Urinary bladder (tissue), 4 donors: ENCODE data around the gene CABS1. TPM values are rescaled to one million over a fixed set of nuclear protein-coding genes. Genes with fewer than 3 reads are reported as not detected.

Experiments used
- DNase-seq: peaks from one replicate; pipeline ENCODE4 v3.0.0-alpha.2; 2015; ENCODE audit errors: extremely low spot score
- H3K27ac ChIP-seq: one replicate; pipeline ENCODE4 v1.5.1; 2013; ENCODE audit warnings: low read depth, mild to moderate bottlenecking, moderate library complexity
- H3K36me3 ChIP-seq: one replicate; pipeline ENCODE4 v1.6.1; 2013; ENCODE audit warnings: mild to moderate bottlenecking, moderate library complexity; ENCODE audit not compliant: insufficient read depth
- H3K4me1 ChIP-seq: one replicate; pipeline ENCODE4 v1.6.1; 2013; ENCODE audit warnings: mild to moderate bottlenecking, moderate library complexity; ENCODE audit not compliant: insufficient read depth
- H3K4me3 ChIP-seq: one replicate; pipeline ENCODE4 v1.5.1; 2013; ENCODE audit warnings: low read depth, low read length
- WGBS: extraction: QIAGEN DNeasy Blood & Tissue Kit; methylation state at CpG from one replicate; pipeline ENCODE4 v1.1.7; 2013; 5-methylcytosine and 5-hydroxymethylcytosine counted together
- polyA plus RNA-seq: library from polyadenylated mRNA; stranded (reverse); fragments of 200-250 nt; gene quantifications from one replicate; pipeline ENCODE4 v1.2.3, GENCODE V29; 2013
- total RNA-seq: library from RNA; depleted of rRNA; stranded (reverse); fragments of >200 nt; gene quantifications from one replicate; pipeline ENCODE4 v1.2.3, GENCODE V29; 2014
- donor health status: healthy with polysubstance abuse.
- donor health status: healthy.

CABS1 gene
- total RNA-seq (not detected), polyA plus RNA-seq (not detected)

- 95% methylated on average over 3 of the region's 3 CpGs for WGBS
- H3K4me1 ChIP-seq, result no peaks in the 10 kb centered on the region
- no peak for DNase-seq
Observed at GRCh38 chr4:70334681-70335080, at the start of gene CABS1. CABS1 (plus strand) TSS chr4:70334981; CDS start chr4:70335040, 59 bp downstream.

GRCh38 chr4:70288651-70289050 is 46.1 kb upstream of the CABS1 start:
- Histone ChIP-seq H3K4me3 (no peak overlapping the region), H3K27ac (no peak overlapping the region), H3K4me1 (no peaks in the 10 kb centered on the region), H3K36me3 (no peaks in the 10 kb centered on the region)
- 17% methylated on average over 1 of the region's 1 CpG for WGBS
- DNase-seq, result no peak

More at GRCh38 chr4:70334681-70335080, at the start of gene CABS1:
- no peak within 1 kb of the TSS for H3K27ac ChIP-seq
- H3K4me3 ChIP-seq, result no peak within 1 kb of the TSS
- H3K36me3 ChIP-seq, result no peaks in the 10 kb centered on the region

- WGBS, result 82% methylated on average over 2 of the region's 2 CpGs
- H3K36me3 ChIP-seq, result no peaks in the 10 kb centered on the region
- DNase-seq, result no peak
- no peak overlapping the region for H3K27ac ChIP-seq
- H3K4me3 ChIP-seq, result no peak overlapping the region
- H3K4me1 ChIP-seq, result no peaks in the 10 kb centered on the region
Observed at GRCh38 chr4:70291341-70291740, 43.4 kb upstream of the CABS1 start.

DNA sequence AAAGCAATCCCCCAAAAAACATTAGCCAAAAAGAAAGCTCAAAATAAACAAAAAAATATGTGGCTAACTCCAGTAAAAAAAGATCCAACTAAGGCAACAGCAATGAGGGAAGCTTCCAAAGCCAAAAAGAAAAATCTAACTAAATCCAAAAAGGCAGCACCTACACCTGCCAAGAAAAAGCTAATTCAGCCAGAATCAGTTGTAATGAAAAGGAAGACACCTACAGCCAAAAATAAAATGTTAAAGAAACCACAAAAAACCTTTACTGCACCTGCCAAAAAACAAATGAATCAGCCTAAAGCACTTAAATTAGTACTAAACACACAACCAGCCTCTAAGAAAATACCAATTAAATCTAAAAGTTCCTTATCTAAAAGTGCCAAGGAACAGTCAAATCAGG is 37.2 kb upstream of the CABS1 start:
- H3K4me3 ChIP-seq, result no peak overlapping the region
- no peaks in the 10 kb centered on the region for H3K4me1 ChIP-seq
- H3K27ac ChIP-seq, result no peak overlapping the region
- H3K36me3 ChIP-seq, result no peaks in the 10 kb centered on the region
- DNase-seq, result no peak

DNA sequence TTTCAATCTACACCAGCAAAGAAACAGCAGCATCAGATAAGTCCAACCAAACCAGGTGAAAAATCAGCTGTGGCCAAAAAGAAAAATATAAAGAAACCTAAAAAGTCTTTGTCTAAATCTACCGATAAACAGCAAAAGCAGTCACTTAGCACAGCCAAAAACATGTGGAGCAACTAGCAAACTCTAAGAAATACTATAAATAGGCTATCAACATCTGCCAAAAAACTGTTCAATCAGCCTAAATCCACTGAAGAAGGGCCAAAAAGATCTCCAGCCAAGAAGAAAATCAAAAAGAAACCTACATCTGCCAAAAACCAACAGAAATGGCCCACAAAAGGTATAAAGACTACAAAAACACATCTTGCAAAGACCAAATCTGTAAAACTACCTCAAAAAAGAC is 36.7 kb upstream of the CABS1 start:
- Histone ChIP-seq H3K4me1 (no peaks in the 10 kb centered on the region), H3K36me3 (no peaks in the 10 kb centered on the region), H3K4me3 (no peak overlapping the region), H3K27ac (no peak overlapping the region)
- 21% methylated on average over 1 of the region's 1 CpG for WGBS
- DNase-seq, result no peak

GRCh38 chr4:70299643-70300042 is 35.1 kb upstream of the CABS1 start:
- Histone ChIP-seq H3K27ac (no peak overlapping the region), H3K4me1 (no peaks in the 10 kb centered on the region), H3K4me3 (no peak overlapping the region), H3K36me3 (no peaks in the 10 kb centered on the region)
- 98% methylated on average over 2 of the region's 2 CpGs for WGBS
- DNase-seq, result no peak

GRCh38 chr4:70300215-70300614 is 34.6 kb upstream of the CABS1 start:
- Histone ChIP-seq H3K4me3 (no peak overlapping the region), H3K4me1 (no peaks in the 10 kb centered on the region), H3K36me3 (no peaks in the 10 kb centered on the region), H3K27ac (no peak overlapping the region)
- WGBS, result 94% methylated on average over 4 of the region's 4 CpGs
- DNase-seq, result no peak

GRCh38 chr4:70303090-70303489 is 31.7 kb upstream of the CABS1 start:
- 44% methylated on average over 1 of the region's 1 CpG for WGBS
- no peak for DNase-seq
- Histone ChIP-seq H3K4me3 (no peak overlapping the region), H3K4me1 (no peaks in the 10 kb centered on the region), H3K27ac (no peak overlapping the region), H3K36me3 (no peaks in the 10 kb centered on the region)

DNA sequence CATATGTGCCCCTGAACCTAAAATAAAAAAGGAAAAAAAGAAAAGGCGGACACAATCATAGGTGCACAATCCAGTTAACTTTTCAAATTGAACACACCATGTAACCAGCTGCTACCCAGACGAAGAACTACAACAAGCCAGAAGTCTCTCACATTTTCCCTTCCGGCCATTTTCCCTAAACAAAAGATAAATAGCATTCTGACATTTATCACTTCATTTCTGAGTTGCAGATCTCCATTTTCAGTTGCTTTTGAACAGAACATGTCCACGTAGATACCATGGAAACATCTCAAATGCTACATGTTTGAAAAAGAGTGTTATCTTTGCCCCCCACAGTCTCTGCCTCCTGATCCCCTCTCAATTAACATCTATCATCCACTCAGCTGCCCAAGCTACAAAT is 29.2 kb upstream of the CABS1 start:
- WGBS, result 72% methylated on average over 4 of the region's 4 CpGs
- Histone ChIP-seq H3K4me3 (no peak overlapping the region), H3K36me3 (no peaks in the 10 kb centered on the region), H3K27ac (no peak overlapping the region), H3K4me1 (no peaks in the 10 kb centered on the region)
- DNase-seq, result no peak

DNA sequence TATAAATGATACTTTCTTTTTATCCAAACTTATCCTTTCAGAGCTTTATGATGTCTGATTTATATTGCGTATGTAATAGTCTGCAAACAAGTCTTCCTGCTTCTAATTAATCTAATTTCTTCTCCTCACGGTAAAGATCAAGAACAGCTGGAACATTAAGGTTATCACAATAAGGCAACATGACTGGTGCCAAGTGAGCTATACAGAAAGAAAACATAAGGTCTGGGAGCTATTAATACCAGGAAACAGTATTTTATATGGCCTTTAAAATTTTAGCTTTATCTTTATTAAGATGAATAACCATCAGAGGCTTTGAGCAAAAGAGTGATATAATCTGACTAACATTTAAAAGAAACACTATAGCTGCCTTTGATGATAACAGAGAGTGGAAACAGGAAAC is 28.7 kb upstream of the CABS1 start:
- Histone ChIP-seq H3K4me3 (no peak overlapping the region), H3K27ac (no peak overlapping the region), H3K36me3 (no peaks in the 10 kb centered on the region), H3K4me1 (no peaks in the 10 kb centered on the region)
- 46% methylated on average over 2 of the region's 2 CpGs for WGBS
- DNase-seq, result no peak

GRCh38 chr4:70313736-70314135 is 21.0 kb upstream of the CABS1 start:
- Histone ChIP-seq H3K27ac (no peak overlapping the region), H3K4me3 (no peak overlapping the region), H3K4me1 (no peaks in the 10 kb centered on the region), H3K36me3 (no peaks in the 10 kb centered on the region)
- no peak for DNase-seq

DNA sequence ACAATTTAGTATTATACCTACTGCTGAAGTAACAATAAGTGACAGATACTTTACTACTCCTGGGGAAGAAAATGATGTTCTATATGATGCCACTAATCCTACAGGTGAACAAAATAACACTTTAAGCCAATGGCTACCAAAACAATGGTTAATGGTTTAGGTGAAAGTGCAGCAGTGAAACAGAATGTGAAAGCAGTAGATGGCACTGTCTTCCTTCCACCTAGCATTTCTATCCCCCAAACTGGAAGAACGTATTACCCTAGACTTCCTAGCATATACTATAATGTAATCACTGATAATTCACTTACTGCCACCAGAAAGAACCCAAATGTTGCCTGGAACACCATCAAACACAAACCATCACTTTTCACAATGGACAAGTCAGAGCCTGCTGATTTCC is 18.9 kb upstream of the CABS1 start:
- no peak for DNase-seq
- WGBS, result 47% methylated on average over 1 of the region's 1 CpG
- Histone ChIP-seq H3K27ac (no peak overlapping the region), H3K36me3 (no peaks in the 10 kb centered on the region), H3K4me3 (no peak overlapping the region), H3K4me1 (no peaks in the 10 kb centered on the region)

- Histone ChIP-seq H3K4me1 (no peaks in the 10 kb centered on the region), H3K4me3 (no peak overlapping the region), H3K27ac (no peak overlapping the region), H3K36me3 (no peaks in the 10 kb centered on the region)
- 90% methylated on average over 2 of the region's 2 CpGs for WGBS
- no peak for DNase-seq
Observed at GRCh38 chr4:70326052-70326451, 8.7 kb upstream of the CABS1 start.

GRCh38 chr4:70336043-70336442 is 1.3 kb downstream of the CABS1 start:
- DNase-seq, result no peak
- 88% methylated on average over 5 of the region's 5 CpGs for WGBS
- H3K36me3 ChIP-seq, result no peaks in the 10 kb centered on the region
- H3K4me1 ChIP-seq, result no peaks in the 10 kb centered on the region
- H3K4me3 ChIP-seq, result no peak overlapping the region
- no peak overlapping the region for H3K27ac ChIP-seq

DNA sequence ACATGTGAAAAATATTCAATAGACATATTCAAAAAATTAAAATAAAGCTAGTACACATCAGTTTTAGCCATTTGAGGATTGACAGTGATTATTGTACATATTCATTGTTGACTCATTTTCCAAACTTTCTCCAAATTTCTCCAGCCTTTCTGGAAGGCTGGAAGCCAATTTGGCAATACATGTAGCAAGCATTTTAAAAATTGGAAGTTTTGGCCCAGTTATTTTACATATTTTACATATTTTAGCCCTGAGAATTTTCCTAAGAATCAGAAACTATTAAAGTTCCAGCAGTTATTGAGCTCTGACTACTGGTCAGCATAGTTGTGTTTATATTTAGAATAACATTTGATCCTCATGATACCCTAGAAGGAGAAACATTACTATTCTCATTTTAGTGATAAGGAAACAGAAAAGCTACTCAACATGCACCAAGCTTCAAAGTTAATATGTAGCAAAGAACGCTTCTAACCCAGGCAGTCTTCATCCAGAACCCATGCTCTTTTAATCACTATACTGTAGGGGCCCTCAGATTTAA is 3.2 kb downstream of the CABS1 start:
- Histone ChIP-seq H3K36me3 (no peaks in the 10 kb centered on the region), H3K4me3 (no peak overlapping the region), H3K4me1 (no peaks in the 10 kb centered on the region), H3K27ac (no peak overlapping the region)
- DNase-seq, result no peak
- 73% methylated on average over 1 of the region's 1 CpG for WGBS
